Lower lobe of right lung (tissue), 2 donors: Measurements from ENCODE around the gene QPCTL. TPM values are rescaled to one million over a fixed set of nuclear protein-coding genes. Genes with fewer than 3 reads are reported as not detected.
A peak's percentile ranks its signal among the peaks of the same experiment; 100 is the strongest.
"Not testable (repeated sequence)": the region's sequence is repeated elsewhere in the genome, so short reads cannot be mapped to it uniquely, and the experiment has no call there.

ENCODE experiments used
- ATAC-seq, 2 donors: fragments of 200-7000 bp; cut with Tn5 transposase; one replicate each; pipeline ENCODE4 v1.9.1; 2020 to 2022; ENCODE audit warnings: mild to moderate bottlenecking in 2 of 2, moderate library complexity in 2 of 2
- DNase-seq: peaks from one replicate; pipeline ENCODE4 v3.0.0-alpha.2; 2020
- H3K27ac ChIP-seq: fragments of 200-600 bp; one replicate; pipeline ENCODE4 v1.8.0; 2022
- H3K27me3 ChIP-seq: fragments of 200-600 bp; one replicate; pipeline ENCODE4 v1.8.0; 2022; ENCODE audit warnings: low read depth
- H3K36me3 ChIP-seq: fragments of 200-600 bp; one replicate; pipeline ENCODE4 v1.8.0; 2022; ENCODE audit warnings: mild to moderate bottlenecking
- H3K4me1 ChIP-seq: fragments of 200-600 bp; one replicate; pipeline ENCODE4 v1.8.0; 2022
- H3K4me3 ChIP-seq: fragments of 200-600 bp; one replicate; pipeline ENCODE4 v1.8.0; 2022; ENCODE audit warnings: mild to moderate bottlenecking
- H3K9me3 ChIP-seq: fragments of 200-600 bp; one replicate; pipeline ENCODE4 v1.8.0; 2022
- intact Hi-C: fragments of 100-400 bp; cut with DNase I; formaldehyde crosslinking; loops from one replicate; pipeline ENCODE4 v1.11.0; 2022
- total RNA-seq: library from RNA; stranded (reverse); fragmentation: NEBNext Ultra II Directional; extraction: Animal tissue kit (Norgen Biotek cat#: 25700); gene quantifications from one replicate; pipeline ENCODE4 v1.2.1, GENCODE V29; 2021
- TF ChIP-seq, protein P1 (sequence below): fragments of 200-600 bp; IDR thresholded peaks from one replicate; pipeline ENCODE4 v1.8.0; 2022; ENCODE audit warnings: antibody characterized with exemption, mild to moderate bottlenecking
- donor health status: DM: no; HTN: yes; CAD: no; lungs with severe emphysema.

QPCTL gene
- total RNA-seq, 1 donor from 2014 or later = 5.0 TPM

DNA sequence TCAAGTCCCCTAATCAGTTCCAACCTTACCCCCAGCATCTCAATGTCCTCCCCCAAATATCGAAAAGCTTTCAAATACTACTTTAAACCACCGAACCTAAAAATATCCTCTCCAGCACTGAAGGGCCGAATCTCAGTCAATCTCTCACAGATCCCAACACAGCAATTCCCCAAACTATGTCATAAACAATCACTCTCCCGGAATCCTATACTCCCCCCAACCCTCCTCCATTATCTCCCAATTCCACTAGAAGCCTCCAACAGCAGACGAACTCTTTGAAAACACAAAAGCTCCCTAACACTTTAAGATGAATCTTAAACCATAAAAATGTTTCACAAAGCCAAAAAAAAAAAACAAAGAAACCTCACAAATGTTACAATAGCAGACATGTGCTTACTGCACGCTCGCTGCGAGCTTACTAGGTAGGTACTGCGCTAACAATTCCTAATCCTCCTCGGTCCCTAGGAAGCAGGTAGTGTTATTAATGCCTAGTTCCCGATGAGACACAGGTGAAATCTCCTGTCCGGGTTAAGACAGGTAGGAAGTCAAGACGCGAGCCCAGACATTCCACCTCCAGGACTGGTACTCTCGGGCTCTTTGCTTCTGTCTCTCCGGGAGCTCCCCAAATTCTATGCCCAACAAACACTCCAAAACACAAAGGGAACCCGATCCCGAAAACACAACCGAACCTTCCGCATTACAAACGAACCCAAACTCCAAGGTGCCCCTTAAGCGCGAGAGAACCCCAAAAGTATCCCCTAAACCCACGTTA, 24.1 kb downstream of the QPCTL start:
- Histone ChIP-seq H3K27ac (peak overlapping the region; percentile 73), H3K9me3 (no peaks in the 10 kb centered on the region), H3K36me3 (peaks cover 18% of the 10 kb centered on the region), H3K4me3 (peak overlapping the region; percentile 64), H3K27me3 (no peaks in the 10 kb centered on the region), H3K4me1 (peaks cover 27% of the 10 kb centered on the region)
- DNase-seq (no peak), ATAC-seq (peak; percentile 1 to 35)
- intact Hi-C loops = no loop called here
- TF ChIP-seq, protein P1, sequence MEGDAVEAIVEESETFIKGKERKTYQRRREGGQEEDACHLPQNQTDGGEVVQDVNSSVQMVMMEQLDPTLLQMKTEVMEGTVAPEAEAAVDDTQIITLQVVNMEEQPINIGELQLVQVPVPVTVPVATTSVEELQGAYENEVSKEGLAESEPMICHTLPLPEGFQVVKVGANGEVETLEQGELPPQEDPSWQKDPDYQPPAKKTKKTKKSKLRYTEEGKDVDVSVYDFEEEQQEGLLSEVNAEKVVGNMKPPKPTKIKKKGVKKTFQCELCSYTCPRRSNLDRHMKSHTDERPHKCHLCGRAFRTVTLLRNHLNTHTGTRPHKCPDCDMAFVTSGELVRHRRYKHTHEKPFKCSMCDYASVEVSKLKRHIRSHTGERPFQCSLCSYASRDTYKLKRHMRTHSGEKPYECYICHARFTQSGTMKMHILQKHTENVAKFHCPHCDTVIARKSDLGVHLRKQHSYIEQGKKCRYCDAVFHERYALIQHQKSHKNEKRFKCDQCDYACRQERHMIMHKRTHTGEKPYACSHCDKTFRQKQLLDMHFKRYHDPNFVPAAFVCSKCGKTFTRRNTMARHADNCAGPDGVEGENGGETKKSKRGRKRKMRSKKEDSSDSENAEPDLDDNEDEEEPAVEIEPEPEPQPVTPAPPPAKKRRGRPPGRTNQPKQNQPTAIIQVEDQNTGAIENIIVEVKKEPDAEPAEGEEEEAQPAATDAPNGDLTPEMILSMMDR = no peak

DNA sequence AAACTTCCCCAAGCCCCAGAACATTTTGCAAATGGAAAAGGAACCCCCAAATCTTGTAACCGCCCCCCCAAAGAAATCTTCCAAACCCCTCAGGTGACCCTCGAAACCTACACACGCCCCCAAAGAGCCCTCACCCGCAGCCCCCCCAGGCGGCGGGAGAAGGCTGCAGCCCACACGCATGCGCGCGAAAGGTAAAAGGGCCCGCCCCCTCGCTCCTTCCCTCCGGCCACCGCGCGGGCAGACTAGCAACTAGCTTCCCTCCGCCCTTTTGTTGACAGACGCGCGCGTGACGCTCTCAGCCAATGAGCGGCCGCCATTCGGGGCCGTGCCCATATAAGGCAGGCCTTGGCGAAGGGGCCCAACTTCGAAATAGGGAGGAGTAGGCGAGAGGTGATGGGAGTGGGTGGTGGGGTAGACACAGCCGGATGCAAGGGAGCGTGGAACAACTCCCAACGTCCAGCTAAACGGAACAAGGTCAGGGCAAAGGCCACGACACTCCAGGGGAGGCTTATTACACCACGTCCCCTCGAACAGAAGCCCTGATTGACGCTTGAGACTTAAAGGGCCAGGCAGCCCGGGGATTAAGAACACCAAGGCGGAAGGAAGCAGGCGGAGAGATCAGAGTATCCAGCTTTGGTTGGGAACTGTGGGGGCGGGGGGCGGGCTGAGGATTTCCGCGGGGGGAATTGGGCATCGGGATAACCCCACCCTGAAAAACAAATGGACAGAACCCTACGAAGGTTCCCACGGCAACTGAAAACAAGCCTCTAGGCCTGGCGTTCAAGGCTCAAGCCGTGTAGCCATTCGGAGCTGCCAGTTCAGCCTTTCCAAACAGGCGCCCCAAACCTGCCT, 24.9 kb downstream of the QPCTL start:
- intact Hi-C loops = no loop called here
- Histone ChIP-seq H3K4me3 (peak overlapping the region; percentile 64), H3K4me1 (peaks cover 27% of the 10 kb centered on the region), H3K27me3 (no peaks in the 10 kb centered on the region), H3K36me3 (peaks cover 13% of the 10 kb centered on the region), H3K27ac (peak overlapping the region; percentile 91), H3K9me3 (no peaks in the 10 kb centered on the region)
- TF ChIP-seq, protein P1 = no peak
- DNase-seq (peak; percentile 99), ATAC-seq (peak; percentile 98)

DNA sequence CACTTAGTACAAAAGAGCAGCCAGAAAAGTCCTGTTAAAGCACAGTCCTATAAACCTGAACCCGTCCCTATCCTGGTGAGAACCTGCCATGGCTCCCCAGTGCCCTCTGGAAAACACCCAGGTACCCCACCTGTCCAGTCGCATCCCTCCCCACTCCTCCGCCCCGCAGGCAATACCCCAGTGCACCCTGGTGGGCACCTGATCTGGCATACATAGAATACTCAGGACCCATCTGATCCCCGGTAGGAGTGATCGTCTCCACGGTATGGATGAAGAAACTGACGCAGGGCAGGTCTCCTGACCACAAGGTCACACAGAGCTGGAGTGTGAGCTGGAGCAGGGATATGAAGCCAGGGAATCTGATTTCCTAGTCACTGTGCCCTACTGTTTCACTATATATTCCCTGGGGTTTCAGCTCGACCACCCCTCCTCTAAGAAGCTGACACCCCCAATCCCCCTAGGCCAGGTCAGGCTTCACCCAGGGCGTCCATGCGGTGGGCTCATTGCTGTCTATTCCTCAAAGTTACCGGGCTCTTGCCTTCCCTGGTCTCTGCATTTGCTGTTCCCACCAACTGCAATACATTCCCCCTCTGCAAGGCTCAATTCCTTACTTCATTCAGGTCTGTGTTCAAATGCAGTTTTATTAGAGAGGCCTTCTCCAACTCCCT, 25.7 kb downstream of the QPCTL start:
- DNase-seq = no peak
- Histone ChIP-seq H3K4me1 (peaks cover 27% of the 10 kb centered on the region), H3K27ac (peak overlapping the region; percentile 91), H3K36me3 (peaks cover 10% of the 10 kb centered on the region), H3K9me3 (no peaks in the 10 kb centered on the region), H3K27me3 (no peaks in the 10 kb centered on the region), H3K4me3 (peak overlapping the region; percentile 64)
- TF ChIP-seq, protein P1 = no peak
- ATAC-seq = no peak
- intact Hi-C loops = no loop called here

DNA sequence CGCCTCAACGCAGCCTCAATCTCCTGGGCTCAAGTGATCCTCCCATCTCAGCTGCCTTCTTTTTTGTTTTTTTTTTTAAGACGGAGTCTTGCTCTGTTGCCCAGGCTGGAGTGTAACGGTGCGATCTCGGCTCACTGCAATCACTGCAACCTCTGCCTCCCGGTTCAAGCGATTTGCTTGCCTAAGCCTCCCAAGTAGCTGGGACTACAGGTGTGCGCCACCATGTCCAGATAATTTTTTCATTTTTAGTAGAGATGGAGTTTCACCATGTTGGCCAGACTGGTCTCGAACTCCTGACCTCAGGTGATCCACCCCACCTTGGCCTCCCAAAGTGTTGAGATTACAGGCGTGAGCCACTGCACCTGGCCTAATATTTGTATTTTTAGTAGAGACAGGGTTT, 27.6 kb downstream of the QPCTL start:
- ATAC-seq, DNase-seq, H3K27me3 ChIP-seq, H3K4me3 ChIP-seq, intact Hi-C loops, H3K9me3 ChIP-seq: not testable (repeated sequence)
- H3K4me1 ChIP-seq = peaks cover 27% of the 10 kb centered on the region
- H3K27ac ChIP-seq = peak overlapping the region; percentile 40
- peaks cover 12% of the 10 kb centered on the region for H3K36me3 ChIP-seq

DNA sequence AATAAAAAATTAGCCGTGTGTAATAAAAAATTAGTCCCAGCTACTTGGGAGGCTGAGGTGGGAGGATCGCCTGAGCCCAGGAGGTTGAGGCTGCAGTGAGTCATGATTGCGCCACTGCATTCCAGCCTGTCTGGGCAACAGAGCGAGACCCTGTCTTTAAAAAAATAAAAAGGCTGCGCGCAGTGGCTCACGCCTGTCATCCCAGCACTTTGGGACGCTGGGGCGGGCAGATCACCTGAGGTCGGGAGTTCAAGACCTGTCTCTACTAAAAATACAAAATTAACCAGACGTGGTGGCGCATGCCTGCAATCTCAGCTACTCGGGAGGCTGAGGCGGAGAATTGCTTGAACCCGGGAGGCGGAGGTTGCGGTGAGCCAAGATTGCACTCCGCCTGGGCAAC, 36.2 kb downstream of the QPCTL start:
- H3K4me1 ChIP-seq = peaks cover 24% of the 10 kb centered on the region
- ATAC-seq, H3K36me3 ChIP-seq, DNase-seq, H3K27ac ChIP-seq, intact Hi-C loops, H3K4me3 ChIP-seq, H3K9me3 ChIP-seq, H3K27me3 ChIP-seq: not testable (repeated sequence)

DNA sequence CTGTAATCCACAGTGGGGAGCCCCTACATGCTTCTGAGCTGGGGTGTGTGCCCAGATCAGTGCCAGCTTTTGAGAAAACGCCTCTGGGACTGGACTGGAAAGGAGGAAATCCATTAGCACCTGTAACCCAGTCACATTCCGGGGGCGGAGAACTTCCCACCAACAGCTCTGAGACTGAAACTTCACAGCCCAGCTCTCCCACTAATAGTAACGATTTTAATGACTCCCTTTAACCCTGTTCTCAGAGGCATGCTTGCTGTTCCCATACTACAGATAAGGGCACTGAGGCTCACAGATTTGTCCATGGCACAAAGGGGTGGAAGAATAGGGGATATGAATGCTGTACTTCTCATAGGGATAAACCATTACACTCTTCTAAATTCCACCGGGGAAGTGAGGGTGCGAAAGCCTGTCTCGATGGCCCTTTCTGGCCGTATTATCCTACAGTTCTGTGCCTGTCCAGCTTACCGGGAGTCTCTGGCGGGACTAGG, 37.4 kb downstream of the QPCTL start:
- TF ChIP-seq, protein P1 = no peak
- peaks cover 24% of the 10 kb centered on the region for H3K4me1 ChIP-seq
- DNase-seq (no peak), ATAC-seq (peak in 1 of 2 donors; percentile 30)
- no peaks in the 10 kb centered on the region for H3K27me3 ChIP-seq
- intact Hi-C loops = no loop called here
- H3K27ac ChIP-seq = peak overlapping the region; percentile 70
- H3K9me3 ChIP-seq = no peaks in the 10 kb centered on the region
- no peaks in the 10 kb centered on the region for H3K36me3 ChIP-seq
- H3K4me3 ChIP-seq = peak overlapping the region; percentile 74
